Measurements from ENCODE around the gene MTHFD1.

The MTHFD1 gene

DNA sequence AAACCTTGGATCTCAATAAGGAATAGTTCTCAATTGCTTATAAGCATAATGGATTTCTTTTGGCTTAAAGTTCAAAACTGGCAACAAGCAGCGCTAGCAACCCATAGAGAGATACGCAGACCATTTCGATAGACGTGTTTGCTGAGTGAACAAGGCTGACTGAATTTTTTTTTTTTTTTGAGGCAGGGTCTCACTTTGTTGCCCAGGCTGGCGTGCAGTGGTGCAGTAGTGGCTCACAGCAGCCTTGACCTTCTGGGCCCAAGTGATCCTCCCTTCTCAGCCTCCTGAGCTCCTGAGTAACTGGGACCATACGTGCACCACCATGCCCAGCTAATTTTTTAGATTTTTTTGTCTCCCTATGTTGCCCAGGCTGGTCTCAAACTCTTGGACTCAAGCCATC, 75.7 kb downstream of the MTHFD1 start:
- Histone ChIP-seq H3K27ac (replicated peaks) (no peak overlapping the region), H3K4me3 (replicated peaks; ENCODE audit: insufficient read depth, low read length) (no peak overlapping the region), H3K27me3 (ENCODE audit: insufficient read depth, poor library complexity, severe bottlenecking) (no peaks in the 10 kb centered on the region)
- no peak for DNase-seq (ENCODE audit: low read depth in 1 of 2, low spot score in 1 of 2)
- TF ChIP-seq SPI1 (IDR thresholded peaks at IDR 0.05; ENCODE audit: borderline replicate concordance, low read depth) (no peak), GABPA (IDR thresholded peaks at IDR 0.05; ENCODE audit: low read depth) (no peak)

GRCh38 chr14:64464651-64465050, 76.5 kb downstream of the MTHFD1 start:
- H3K4me3 ChIP-seq (replicated peaks; ENCODE audit: insufficient read depth, low read length) = peak overlapping the region; percentile 38
- DNase-seq (ENCODE audit: low read depth in 1 of 2, low spot score in 1 of 2) = no peak
- no peak overlapping the region for H3K27ac ChIP-seq (replicated peaks)
- TF ChIP-seq SPI1 (IDR thresholded peaks at IDR 0.05; ENCODE audit: borderline replicate concordance, low read depth) = no peak
- no peak for TF ChIP-seq POLR2AphosphoS5 (IDR thresholded peaks at IDR 0.05; ENCODE audit: low read depth)
- no peak for TF ChIP-seq REST (IDR thresholded peaks at IDR 0.05; ENCODE audit: insufficient replicate concordance, low read depth)
- TF ChIP-seq CTCF (IDR thresholded peaks at IDR 0.05; ENCODE audit: insufficient read depth, low read length) = no peak
- TF ChIP-seq GABPA (IDR thresholded peaks at IDR 0.05; ENCODE audit: low read depth) = no peak
- no peaks in the 10 kb centered on the region for H3K27me3 ChIP-seq (ENCODE audit: insufficient read depth, poor library complexity, severe bottlenecking)

- Histone ChIP-seq H3K27me3 (ENCODE audit: insufficient read depth, poor library complexity, severe bottlenecking) (no peaks in the 10 kb centered on the region), H3K4me3 (replicated peaks; ENCODE audit: insufficient read depth, low read length) (peak within 1 kb of the TSS; percentile 38), H3K27ac (replicated peaks) (no peak within 1 kb of the TSS)
- peak in 1 of 2 experiments; percentile 1 for DNase-seq (ENCODE audit: low read depth in 1 of 2, low spot score in 1 of 2)
- no peak for TF ChIP-seq GABPA (IDR thresholded peaks at IDR 0.05; ENCODE audit: low read depth)
- TF ChIP-seq REST (IDR thresholded peaks at IDR 0.05; ENCODE audit: insufficient replicate concordance, low read depth) = no peak
- no peak for TF ChIP-seq POLR2AphosphoS5 (IDR thresholded peaks at IDR 0.05; ENCODE audit: low read depth)
- TF ChIP-seq CTCF (IDR thresholded peaks at IDR 0.05; ENCODE audit: insufficient read depth, low read length) = no peak
- TF ChIP-seq SPI1 (IDR thresholded peaks at IDR 0.05; ENCODE audit: borderline replicate concordance, low read depth) = no peak
Observed at GRCh38 chr14:64465191-64465822, 77.2 kb downstream of the MTHFD1 start, which contains the start of gene AKAP5. AKAP5 (plus strand) TSS chr14:64465499; CDS start chr14:64468395, 2,896 bp downstream.

GRCh38 chr14:64465831-64466554, 77.8 kb downstream of the MTHFD1 start:
- Histone ChIP-seq H3K27ac (replicated peaks) (no peak overlapping the region), H3K4me3 (replicated peaks; ENCODE audit: insufficient read depth, low read length) (peak overlapping the region; percentile 35), H3K27me3 (ENCODE audit: insufficient read depth, poor library complexity, severe bottlenecking) (no peaks in the 10 kb centered on the region)
- TF ChIP-seq REST (IDR thresholded peaks at IDR 0.05; ENCODE audit: insufficient replicate concordance, low read depth) = no peak
- TF ChIP-seq CTCF (IDR thresholded peaks at IDR 0.05; ENCODE audit: insufficient read depth, low read length) = no peak
- TF ChIP-seq POLR2AphosphoS5 (IDR thresholded peaks at IDR 0.05; ENCODE audit: low read depth) = no peak
- TF ChIP-seq SPI1 (IDR thresholded peaks at IDR 0.05; ENCODE audit: borderline replicate concordance, low read depth) = no peak
- no peak for TF ChIP-seq GABPA (IDR thresholded peaks at IDR 0.05; ENCODE audit: low read depth)
- no peak for DNase-seq (ENCODE audit: low read depth in 1 of 2, low spot score in 1 of 2)
